Measurements from ENCODE around the gene LGALS9C. TPM values are rescaled to one million over a fixed set of nuclear protein-coding genes. Genes with fewer than 3 reads are reported as not detected.
A peak's percentile ranks its signal among the peaks of the same experiment; 100 is the strongest.
"Not testable (repeated sequence)": the region's sequence is repeated elsewhere in the genome, so short reads cannot be mapped to it uniquely, and the experiment has no call there.

The LGALS9C gene
- total and polyA plus RNA-seq, 7 donors: 0.04 to 1.0 TPM; not detected in 5

DNA sequence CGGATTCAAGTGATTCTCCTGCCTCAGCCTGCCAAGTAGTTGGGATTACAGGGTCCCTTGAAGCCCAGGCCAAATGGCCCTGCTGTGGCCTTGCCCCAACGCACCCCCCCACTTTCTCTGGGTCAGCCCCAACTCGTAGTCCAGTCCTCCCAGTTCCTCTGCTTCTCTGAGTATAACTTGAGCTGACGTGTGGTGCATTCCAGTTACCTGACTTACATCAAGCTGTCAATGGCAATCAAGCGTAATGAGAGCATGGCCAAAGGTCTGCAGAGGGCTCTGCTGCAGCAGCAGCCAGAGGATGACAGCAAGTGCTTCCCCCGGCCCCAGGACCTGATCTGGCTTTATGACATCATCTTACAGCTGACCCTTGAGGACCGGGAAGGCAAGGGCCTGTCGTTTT is 50.8 kb downstream of the LGALS9C start:
- WGBS, 3 donors: 22 to 50% (median 39%) methylated on average over 7 to 8 of the region's 8 CpGs
- intact Hi-C loops (cut with DNase I); H3K4me1 ChIP-seq; H3K4me3 ChIP-seq; H3K9me3 ChIP-seq; H3K27me3 ChIP-seq (ENCODE audit: insufficient read depth in 3 of 3, low read length in 2 of 3); H3K36me3 ChIP-seq (ENCODE audit: insufficient read depth in 1 of 2, low read depth in 1 of 2); H3K27ac ChIP-seq; DNase-seq: not testable (repeated sequence)
- ATAC-seq: peak in 3 of 4 donors; percentile 42 to 46 (median 45)

- H3K36me3 ChIP-seq (ENCODE audit: insufficient read depth in 1 of 2, low read depth in 1 of 2); ATAC-seq; H3K4me3 ChIP-seq; H3K27ac ChIP-seq; H3K9me3 ChIP-seq; intact Hi-C loops (cut with DNase I); DNase-seq; H3K4me1 ChIP-seq; H3K27me3 ChIP-seq (ENCODE audit: insufficient read depth in 3 of 3, low read length in 2 of 3): not testable (repeated sequence)
- 60 to 100% (median 61%) methylated on average over 1 to 4 of the region's 6 CpGs for WGBS, 3 donors
These were observed 51.8 kb downstream of the LGALS9C start for GRCh38 chr17:18528435-18528834.

- H3K27ac ChIP-seq; H3K4me3 ChIP-seq; H3K4me1 ChIP-seq; H3K9me3 ChIP-seq; ATAC-seq; H3K27me3 ChIP-seq (ENCODE audit: insufficient read depth in 3 of 3, low read length in 2 of 3); H3K36me3 ChIP-seq (ENCODE audit: insufficient read depth in 1 of 2, low read depth in 1 of 2); DNase-seq; intact Hi-C loops (cut with DNase I): not testable (repeated sequence)
- 90 to 100% (median 94%) methylated on average over 1 to 4 of the region's 4 CpGs for WGBS, 3 donors
These were observed 52.4 kb downstream of the LGALS9C start for GRCh38 chr17:18528899-18529500.

DNA sequence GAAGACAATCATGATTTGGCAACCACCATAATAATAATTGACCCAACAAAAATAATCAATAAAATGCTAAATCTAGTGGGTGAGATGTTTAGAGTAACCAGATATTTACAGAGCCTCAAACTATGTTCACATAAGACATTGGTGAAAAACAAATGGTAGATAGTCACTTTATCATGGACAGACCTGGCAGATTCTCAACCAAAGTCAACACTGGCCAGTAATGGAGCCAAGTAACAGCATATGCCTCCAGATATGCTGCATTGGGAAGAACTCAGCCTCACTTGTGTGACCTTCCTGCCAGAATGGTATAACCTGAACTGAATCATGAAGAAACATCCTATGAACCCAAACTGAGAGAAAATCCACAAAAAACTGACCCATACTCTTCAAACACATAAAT is 53.8 kb downstream of the LGALS9C start:
- H3K9me3 ChIP-seq; H3K36me3 ChIP-seq (ENCODE audit: insufficient read depth in 1 of 2, low read depth in 1 of 2); DNase-seq; H3K27ac ChIP-seq; ATAC-seq; intact Hi-C loops (cut with DNase I); H3K4me1 ChIP-seq; H3K4me3 ChIP-seq; H3K27me3 ChIP-seq (ENCODE audit: insufficient read depth in 3 of 3, low read length in 2 of 3): not testable (repeated sequence)

DNA sequence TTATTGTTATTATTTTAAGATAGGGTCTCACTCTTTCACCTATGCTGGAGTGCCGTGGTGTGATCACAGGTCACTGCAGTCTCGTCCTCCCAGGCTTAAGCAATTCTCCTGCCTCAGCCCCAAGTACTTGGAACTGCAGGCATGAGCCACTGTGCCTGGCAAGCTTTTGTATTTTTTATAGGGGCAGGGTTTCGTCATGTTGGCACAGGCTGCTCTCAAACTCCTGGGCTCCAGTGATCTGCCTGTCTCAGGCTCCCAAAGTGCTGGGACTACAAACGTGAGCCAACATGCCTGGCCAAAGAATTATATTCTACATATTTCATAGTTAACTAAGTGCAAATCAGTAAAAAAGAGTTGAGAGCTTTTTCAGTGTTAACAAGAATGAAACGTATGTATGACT is 65.6 kb downstream of the LGALS9C start:
- H3K27me3 ChIP-seq (ENCODE audit: insufficient read depth in 3 of 3, low read length in 2 of 3); H3K27ac ChIP-seq; DNase-seq; H3K4me3 ChIP-seq; H3K9me3 ChIP-seq; H3K4me1 ChIP-seq; H3K36me3 ChIP-seq (ENCODE audit: insufficient read depth in 1 of 2, low read depth in 1 of 2); intact Hi-C loops (cut with DNase I): not testable (repeated sequence)
- 13 to 48% (median 43%) methylated on average over 1 to 5 of the region's 5 CpGs for WGBS, 3 donors
- peak in 3 of 4 donors; percentile 79 to 99 (median 97) for ATAC-seq

- H3K27ac ChIP-seq; DNase-seq; H3K36me3 ChIP-seq (ENCODE audit: insufficient read depth in 1 of 2, low read depth in 1 of 2); H3K4me3 ChIP-seq; H3K4me1 ChIP-seq; intact Hi-C loops (cut with DNase I); H3K9me3 ChIP-seq; H3K27me3 ChIP-seq (ENCODE audit: insufficient read depth in 3 of 3, low read length in 2 of 3): not testable (repeated sequence)
- WGBS, 3 donors: 33 to 52% (median 35%) methylated on average over 3 to 4 of the region's 5 CpGs
- ATAC-seq: peak in 1 of 4 donors; percentile 38
These were observed 66.3 kb downstream of the LGALS9C start for GRCh38 chr17:18542907-18543306.

Other genes with a start within 250 kb of the LGALS9C start
- gene FLII, start 218.1 kb upstream of the LGALS9C start, total RNA-seq: 100 to 1,000 TPM; 517 to 816 (median 599) TPM
- 100 to 1,000 TPM; 379 to 491 (median 476) TPM for gene FLII, start 218.1 kb upstream of the LGALS9C start, polyA plus RNA-seq
- gene MIEF2, start 216.1 kb upstream of the LGALS9C start, total RNA-seq: 10 to 100 TPM; 14.3 to 28.4 (median 22.0) TPM
- gene MIEF2, start 216.1 kb upstream of the LGALS9C start, polyA plus RNA-seq: 10 to 100 TPM in 2 of 3 donors, 1 to 10 TPM in 1; 8.1 to 18.4 (median 11.6) TPM
- 10 to 100 TPM in 3 of 4 donors, 1 to 10 TPM in 1; 8.8 to 21.3 (median 14.1) TPM for gene TOP3A, start 161.8 kb upstream of the LGALS9C start, total RNA-seq
- 10 to 100 TPM; 10.5 to 24.3 (median 13.6) TPM for gene TOP3A, start 161.8 kb upstream of the LGALS9C start, polyA plus RNA-seq
- 10 to 100 TPM in 3 of 4 donors, 1 to 10 TPM in 1; 8.0 to 14.4 (median 12.2) TPM for gene SMCR8, start 161.5 kb upstream of the LGALS9C start, total RNA-seq
- gene SMCR8, start 161.5 kb upstream of the LGALS9C start, polyA plus RNA-seq: 10 to 100 TPM in 1 of 3 donors, 1 to 10 TPM in 2; 3.9 to 23.4 (median 6.8) TPM
- 10 to 100 TPM; 11.9 to 15.1 (median 14.4) TPM for gene SHMT1, start 113.2 kb upstream of the LGALS9C start, total RNA-seq
- gene SHMT1, start 113.2 kb upstream of the LGALS9C start, polyA plus RNA-seq: 10 to 100 TPM in 2 of 3 donors, 1 to 10 TPM in 1; 8.3 to 20.8 (median 12.4) TPM
- gene EVPLL, start 99.0 kb upstream of the LGALS9C start, total RNA-seq: not detected
- under 1 TPM in 1 of 3 donors, not detected in 2; 0.03 TPM for gene EVPLL, start 99.0 kb upstream of the LGALS9C start, polyA plus RNA-seq
- not detected for gene TBC1D28, start 167.6 kb downstream of the LGALS9C start, total RNA-seq
- gene TBC1D28, start 167.6 kb downstream of the LGALS9C start, polyA plus RNA-seq: not detected
- gene FOXO3B, start 205.5 kb downstream of the LGALS9C start, total RNA-seq: 1 to 10 TPM; 1.0 to 1.7 (median 1.3) TPM
- 1 to 10 TPM in 1 of 3 donors, under 1 TPM in 2; 0.35 to 2.1 (median 0.51) TPM for gene FOXO3B, start 205.5 kb downstream of the LGALS9C start, polyA plus RNA-seq

Measured in psoas muscle (tissue), 8 donors.